WI38 (cell line): ENCODE measurements around the gene UMOD.

Source experiments
- H3K4me3 ChIP-seq: 2 replicates; pipeline ENCODE4 v1.5.1; 2011; ENCODE audit warnings: low read depth, mild to moderate bottlenecking, control low read depth, low read length
- CTCF ChIP-seq: IDR thresholded peaks from 2 replicates; pipeline ENCODE4 v1.5.1; 2012; ENCODE audit warnings: low read depth, mild to moderate bottlenecking, control low read depth, low read length

UMOD gene

GRCh38 chr16:20331635-20332034, 20.9 kb downstream of the UMOD start:
- H3K4me3 ChIP-seq: no peak overlapping the region
- no peak for TF ChIP-seq CTCF

- no peak for TF ChIP-seq CTCF
- H3K4me3 ChIP-seq: no peak overlapping the region
Measured at GRCh38 chr16:20329392-20330138, 22.9 kb downstream of the UMOD start.

GRCh38 chr16:20327444-20328041, 25.0 kb downstream of the UMOD start, which contains the start of gene GP2:
Gene GP2 (minus strand): TSS chr16:20327513. CDS start chr16:20326431, 1,082 bp downstream.
- H3K4me3 ChIP-seq: no peak within 1 kb of the TSS
- no peak for TF ChIP-seq CTCF

GRCh38 chr16:20326321-20326720, 26.2 kb downstream of the UMOD start:
- no peak overlapping the region for H3K4me3 ChIP-seq
- no peak for TF ChIP-seq CTCF

GRCh38 chr16:20325005-20325404, 27.5 kb downstream of the UMOD start:
- no peak overlapping the region for H3K4me3 ChIP-seq
- TF ChIP-seq CTCF: no peak

- TF ChIP-seq CTCF: no peak
- H3K4me3 ChIP-seq: no peak overlapping the region
Measured at GRCh38 chr16:20323591-20324117, 28.9 kb downstream of the UMOD start.

- no peak for TF ChIP-seq CTCF
- no peak overlapping the region for H3K4me3 ChIP-seq
Measured at GRCh38 chr16:20322696-20323095, 29.8 kb downstream of the UMOD start.
